Activated B cell treated with CpG ODN at 0.5 μM for 24 hours (primary cell): ENCODE results near the gene TM2D3. TPM values are rescaled to one million over a fixed set of nuclear protein-coding genes. Genes with fewer than 3 reads are reported as not detected.
A peak's percentile ranks its signal among the peaks of the same experiment; 100 is the strongest.

Experiments used
- ATAC-seq: fragments of 200-7000 bp; cut with Tn5 transposase; one replicate; pipeline ENCODE4 v1.10.0; 2021; ENCODE audit warnings: low read depth, mild to moderate bottlenecking, moderate library complexity
- CTCF ChIA-PET: fragments of 350-600 bp; sonication (Branson Sonifier 250); formaldehyde crosslinking; loops from one replicate; lab custom pipeline; 2021; ENCODE audit warnings: antibody characterized with exemption; lab: Charles Lee
- POLR2A ChIA-PET: fragments of 350-600 bp; sonication (Branson Sonifier 250); formaldehyde crosslinking; loops from one replicate; lab custom pipeline; 2021; ENCODE audit warnings: antibody characterized with exemption; lab: Charles Lee
- DNase-seq: peaks from one replicate; pipeline ENCODE4 v3.0.0; 2022
- H3K27ac Mint-ChIP-seq: one replicate; pipeline ENCODE4 v1.8.0; 2020; ENCODE audit warnings: mixed read lengths
- H3K27me3 Mint-ChIP-seq: one replicate; pipeline ENCODE4 v1.8.0; 2021; ENCODE audit warnings: mixed read lengths
- H3K36me3 Mint-ChIP-seq: one replicate; pipeline ENCODE4 v1.8.0; 2021; ENCODE audit warnings: low read depth, mixed read lengths
- H3K4me1 Mint-ChIP-seq: one replicate; pipeline ENCODE4 v1.8.0; 2021; ENCODE audit warnings: mixed read lengths
- H3K4me3 Mint-ChIP-seq: one replicate; pipeline ENCODE4 v1.8.0; 2020; ENCODE audit warnings: mild to moderate bottlenecking, mixed read lengths
- H3K9me3 Mint-ChIP-seq: one replicate; pipeline ENCODE4 v1.8.0; 2020; ENCODE audit warnings: mixed read lengths
- CTCF ChIP-seq: fragments of 200-600 bp; IDR thresholded peaks from one replicate; pipeline ENCODE4 v1.8.0; 2022; ENCODE audit warnings: antibody characterized with exemption, mild to moderate bottlenecking
- intact Hi-C: fragments of 100-400 bp; cut with micrococcal nuclease; formaldehyde crosslinking; loops from one replicate; pipeline ENCODE4 v1.15.1; 2024
- total RNA-seq: library from RNA; stranded (reverse); gene quantifications from 2 replicates; pipeline ENCODE4 v1.2.3, GENCODE V29; 2022

Gene TM2D3
- total RNA-seq, 1 donor from 2014 or later = 49.9 TPM

GRCh38 chr15:101642361-101642760 is 9.8 kb downstream of the TM2D3 start:
- H3K27ac Mint-ChIP-seq = peak overlapping the region; percentile 54
- DNase-seq (no peak), ATAC-seq (no peak)
- no peak overlapping the region for H3K4me3 Mint-ChIP-seq
- no peaks in the 10 kb centered on the region for H3K27me3 Mint-ChIP-seq
- intact Hi-C loops = no loop called here
- peaks cover 77% of the 10 kb centered on the region for H3K36me3 Mint-ChIP-seq
- H3K9me3 Mint-ChIP-seq = no peaks in the 10 kb centered on the region
- CTCF ChIA-PET = interaction anchor here (1.0 to 5.0 kb wide), 9 partner anchors 9 to 357 kb away, joined by 3 to 42 read pairs (median 7); partner anchors contain the start of gene TM2D3
- TF ChIP-seq CTCF = no peak
- POLR2A ChIA-PET = interaction anchor here (0.6 to 4.3 kb wide), 4 partner anchors 10 to 1716 kb away, joined by 3 to 25 read pairs (median 8); partner anchors contain the start of genes SNRPA1 and TM2D3
- peaks cover 23% of the 10 kb centered on the region for H3K4me1 Mint-ChIP-seq

GRCh38 chr15:101641894-101642293 is 10.3 kb downstream of the TM2D3 start:
- H3K36me3 Mint-ChIP-seq = peaks cover 76% of the 10 kb centered on the region
- H3K4me3 Mint-ChIP-seq = no peak overlapping the region
- no peaks in the 10 kb centered on the region for H3K9me3 Mint-ChIP-seq
- DNase-seq (no peak), ATAC-seq (no peak)
- H3K27me3 Mint-ChIP-seq = no peaks in the 10 kb centered on the region
- POLR2A ChIA-PET = interaction anchor here (0.6 to 4.3 kb wide), 3 partner anchors 10 to 347 kb away, joined by 3 to 25 read pairs (median 3); partner anchors contain the start of genes SNRPA1 and TM2D3
- TF ChIP-seq CTCF = no peak
- H3K4me1 Mint-ChIP-seq = peaks cover 23% of the 10 kb centered on the region
- intact Hi-C loops = loop anchor here (1.0 to 2.0 kb wide), 4 partner anchors 9 to 353 kb away; no protein-coding TSS in a partner anchor
- CTCF ChIA-PET = interaction anchor here (0.9 to 5.0 kb wide), 12 partner anchors 8 to 357 kb away, joined by 3 to 42 read pairs (median 6); partner anchors contain the start of genes SNRPA1 and TM2D3
- H3K27ac Mint-ChIP-seq = peak overlapping the region; percentile 54

GRCh38 chr15:101641129-101641764 is 10.9 kb downstream of the TM2D3 start:
- Mint-ChIP-seq H3K4me3 (no peak overlapping the region), H3K27ac (peak overlapping the region; percentile 76), H3K27me3 (no peaks in the 10 kb centered on the region), H3K36me3 (peaks cover 76% of the 10 kb centered on the region), H3K9me3 (no peaks in the 10 kb centered on the region), H3K4me1 (peaks cover 23% of the 10 kb centered on the region)
- DNase-seq (peak; percentile 55), ATAC-seq (peak; percentile 56)
- ChIA-PET POLR2A (interaction anchor here (1.3 to 4.3 kb wide), 2 partner anchors 11 to 346 kb away, joined by 3 to 25 read pairs; partner anchors contain the start of genes SNRPA1 and TM2D3), CTCF (interaction anchor here (0.6 to 5.0 kb wide), 13 partner anchors 9 to 356 kb away, joined by 3 to 42 read pairs (median 5); partner anchors contain the start of genes SNRPA1 and TM2D3)
- intact Hi-C loops = loop anchor here (1.0 to 2.0 kb wide), 4 partner anchors 10 to 352 kb away; no protein-coding TSS in a partner anchor
- TF ChIP-seq CTCF = peak; percentile 39

GRCh38 chr15:101639667-101640066 is 12.5 kb downstream of the TM2D3 start:
- POLR2A ChIA-PET = interaction anchor here (4.3 kb wide), 1 partner anchor 344 kb away, joined by 25 read pairs; the partner anchor contains the start of gene SNRPA1
- Mint-ChIP-seq H3K36me3 (peaks cover 61% of the 10 kb centered on the region), H3K27ac (no peak overlapping the region), H3K9me3 (no peaks in the 10 kb centered on the region), H3K27me3 (no peaks in the 10 kb centered on the region), H3K4me3 (no peak overlapping the region), H3K4me1 (peaks cover 23% of the 10 kb centered on the region)
- intact Hi-C loops = loop anchor here (2.0 kb wide), 1 partner anchor 139 kb away; no protein-coding TSS in a partner anchor
- TF ChIP-seq CTCF = no peak
- DNase-seq = no peak
- ATAC-seq = no peak
- CTCF ChIA-PET = interaction anchor here (0.9 to 5.0 kb wide), 6 partner anchors 337 to 353 kb away, joined by 3 to 42 read pairs (median 6); partner anchors contain the start of gene SNRPA1

GRCh38 chr15:101637919-101638318 is 14.3 kb downstream of the TM2D3 start:
- no peak for TF ChIP-seq CTCF
- ChIA-PET CTCF (interaction anchor here (0.5 kb wide), 1 partner anchor 333 kb away, joined by 3 read pairs; no protein-coding TSS in a partner anchor), POLR2A (no interaction called here)
- Mint-ChIP-seq H3K4me1 (peaks cover 22% of the 10 kb centered on the region), H3K9me3 (no peaks in the 10 kb centered on the region), H3K27me3 (no peaks in the 10 kb centered on the region), H3K4me3 (no peak overlapping the region), H3K36me3 (peaks cover 55% of the 10 kb centered on the region), H3K27ac (no peak overlapping the region)
- no peak for ATAC-seq
- no peak for DNase-seq
- intact Hi-C loops = no loop called here
